ENCODE data around the gene MYL11.
"Not testable (repeated sequence)": the region's sequence is repeated elsewhere in the genome, so short reads cannot be mapped to it uniquely, and the experiment has no call there.

The MYL11 gene

GRCh38 chr16:30380072-30380802 is 5.6 kb downstream of the MYL11 start:
- Histone ChIP-seq H3K4me1 (ENCODE audit: insufficient read depth, low read length) (peaks cover 15% of the 10 kb centered on the region), H3K27me3 (ENCODE audit: insufficient read depth, low read length) (no peaks in the 10 kb centered on the region), H3K36me3 (ENCODE audit: insufficient read depth, low read length) (no peaks in the 10 kb centered on the region), H3K9me3 (ENCODE audit: low read length) (no peaks in the 10 kb centered on the region), H2AFZ (ENCODE audit: low read depth, low read length) (no peak overlapping the region), H3K4me3 (ENCODE audit: low read length) (no peak overlapping the region)

- Histone ChIP-seq H3K36me3 (ENCODE audit: insufficient read depth, low read length) (no peaks in the 10 kb centered on the region), H3K9me3 (ENCODE audit: low read length) (no peaks in the 10 kb centered on the region)
Observed at GRCh38 chr16:30380803-30381208, 6.2 kb downstream of the MYL11 start.

GRCh38 chr16:30381291-30382041 is 6.9 kb downstream of the MYL11 start:
- Histone ChIP-seq H3K27me3 (ENCODE audit: insufficient read depth, low read length) (no peaks in the 10 kb centered on the region), H3K36me3 (ENCODE audit: insufficient read depth, low read length) (no peaks in the 10 kb centered on the region), H2AFZ (ENCODE audit: low read depth, low read length) (no peak overlapping the region), H3K4me1 (ENCODE audit: insufficient read depth, low read length) (peaks cover 15% of the 10 kb centered on the region), H3K9me3 (ENCODE audit: low read length) (no peaks in the 10 kb centered on the region), H3K4me3 (ENCODE audit: low read length) (no peak overlapping the region)

More at GRCh38 chr16:30380803-30381208, 6.2 kb downstream of the MYL11 start:
- Histone ChIP-seq H2AFZ (ENCODE audit: low read depth, low read length) (no peak overlapping the region), H3K4me3 (ENCODE audit: low read length) (no peak overlapping the region), H3K27me3 (ENCODE audit: insufficient read depth, low read length) (no peaks in the 10 kb centered on the region), H3K4me1 (ENCODE audit: insufficient read depth, low read length) (peaks cover 15% of the 10 kb centered on the region)

- Histone ChIP-seq H3K4me1 (ENCODE audit: insufficient read depth, low read length) (peaks cover 12% of the 10 kb centered on the region), H3K27me3 (ENCODE audit: insufficient read depth, low read length) (no peaks in the 10 kb centered on the region)
Observed at GRCh38 chr16:30382111-30382881, 7.7 kb downstream of the MYL11 start, which contains the start of gene SEPTIN1. Gene SEPTIN1 (minus strand): TSS chr16:30382561. CDS start chr16:30382542, 19 bp downstream.

GRCh38 chr16:30383521-30383920 is 8.9 kb downstream of the MYL11 start:
- Histone ChIP-seq H3K4me3 (ENCODE audit: low read length) (no peak overlapping the region), H2AFZ (ENCODE audit: low read depth, low read length) (no peak overlapping the region), H3K9me3 (ENCODE audit: low read length) (no peaks in the 10 kb centered on the region), H3K27me3 (ENCODE audit: insufficient read depth, low read length) (no peaks in the 10 kb centered on the region), H3K4me1 (ENCODE audit: insufficient read depth, low read length) (peaks cover 10% of the 10 kb centered on the region), H3K36me3 (ENCODE audit: insufficient read depth, low read length) (no peaks in the 10 kb centered on the region)

More at GRCh38 chr16:30382111-30382881, 7.7 kb downstream of the MYL11 start, which contains the start of gene SEPTIN1:
- no peak within 1 kb of the TSS for H2AFZ ChIP-seq (ENCODE audit: low read depth, low read length)
- H3K9me3 ChIP-seq (ENCODE audit: low read length), result no peaks in the 10 kb centered on the region
- no peak within 1 kb of the TSS for H3K4me3 ChIP-seq (ENCODE audit: low read length)
- H3K36me3 ChIP-seq (ENCODE audit: insufficient read depth, low read length), result no peaks in the 10 kb centered on the region

GRCh38 chr16:30394592-30395154 is 20.1 kb downstream of the MYL11 start:
- H3K4me1 ChIP-seq (ENCODE audit: insufficient read depth, low read length), result peaks cover 31% of the 10 kb centered on the region
- no peak overlapping the region for H2AFZ ChIP-seq (ENCODE audit: low read depth, low read length)
- H3K27me3 ChIP-seq (ENCODE audit: insufficient read depth, low read length), result no peaks in the 10 kb centered on the region
- peak overlapping the region; percentile 67 for H3K4me3 ChIP-seq (ENCODE audit: low read length)
- no peaks in the 10 kb centered on the region for H3K9me3 ChIP-seq (ENCODE audit: low read length)
- H3K36me3 ChIP-seq (ENCODE audit: insufficient read depth, low read length), result peaks cover 25% of the 10 kb centered on the region

GRCh38 chr16:30395155-30395991 is 20.8 kb downstream of the MYL11 start, which contains the start of gene ZNF48:
Gene ZNF48 (plus strand): TSS chr16:30395420. CDS start chr16:30395795, 375 bp downstream.
- peaks cover 25% of the 10 kb centered on the region for H3K36me3 ChIP-seq (ENCODE audit: insufficient read depth, low read length)
- peaks cover 34% of the 10 kb centered on the region for H3K4me1 ChIP-seq (ENCODE audit: insufficient read depth, low read length)
- H2AFZ ChIP-seq (ENCODE audit: low read depth, low read length), result no peak within 1 kb of the TSS
- no peaks in the 10 kb centered on the region for H3K27me3 ChIP-seq (ENCODE audit: insufficient read depth, low read length)
- no peaks in the 10 kb centered on the region for H3K9me3 ChIP-seq (ENCODE audit: low read length)
- H3K4me3 ChIP-seq (ENCODE audit: low read length), result peak within 1 kb of the TSS; percentile 67

GRCh38 chr16:30395992-30396585 is 21.5 kb downstream of the MYL11 start:
- Histone ChIP-seq H3K4me1 (ENCODE audit: insufficient read depth, low read length) (peaks cover 36% of the 10 kb centered on the region), H3K36me3 (ENCODE audit: insufficient read depth, low read length) (peaks cover 25% of the 10 kb centered on the region), H3K9me3 (ENCODE audit: low read length) (no peaks in the 10 kb centered on the region), H3K27me3 (ENCODE audit: insufficient read depth, low read length) (no peaks in the 10 kb centered on the region), H2AFZ (ENCODE audit: low read depth, low read length) (no peak overlapping the region), H3K4me3 (ENCODE audit: low read length) (peak overlapping the region; percentile 67)

- Histone ChIP-seq H3K36me3 (ENCODE audit: insufficient read depth, low read length) (peaks cover 25% of the 10 kb centered on the region), H3K4me1 (ENCODE audit: insufficient read depth, low read length) (peaks cover 36% of the 10 kb centered on the region), H3K4me3 (ENCODE audit: low read length) (peak overlapping the region; percentile 67)
- not testable (repeated sequence) for H2AFZ ChIP-seq (ENCODE audit: low read depth, low read length); H3K9me3 ChIP-seq (ENCODE audit: low read length); H3K27me3 ChIP-seq (ENCODE audit: insufficient read depth, low read length)
Observed at GRCh38 chr16:30396627-30397026, 22.0 kb downstream of the MYL11 start.

GRCh38 chr16:30397056-30397455 is 22.5 kb downstream of the MYL11 start:
- H3K27me3 ChIP-seq (ENCODE audit: insufficient read depth, low read length), result no peaks in the 10 kb centered on the region
- H3K4me1 ChIP-seq (ENCODE audit: insufficient read depth, low read length), result peaks cover 36% of the 10 kb centered on the region
- no peak overlapping the region for H2AFZ ChIP-seq (ENCODE audit: low read depth, low read length)
- peak overlapping the region; percentile 67 for H3K4me3 ChIP-seq (ENCODE audit: low read length)
- H3K9me3 ChIP-seq (ENCODE audit: low read length), result no peaks in the 10 kb centered on the region
- H3K36me3 ChIP-seq (ENCODE audit: insufficient read depth, low read length), result peaks cover 25% of the 10 kb centered on the region

GRCh38 chr16:30397776-30398660 is 23.4 kb downstream of the MYL11 start:
- no peaks in the 10 kb centered on the region for H3K9me3 ChIP-seq (ENCODE audit: low read length)
- peaks cover 25% of the 10 kb centered on the region for H3K36me3 ChIP-seq (ENCODE audit: insufficient read depth, low read length)
- H2AFZ ChIP-seq (ENCODE audit: low read depth, low read length), result no peak overlapping the region
- peaks cover 36% of the 10 kb centered on the region for H3K4me1 ChIP-seq (ENCODE audit: insufficient read depth, low read length)
- H3K4me3 ChIP-seq (ENCODE audit: low read length), result no peak overlapping the region
- H3K27me3 ChIP-seq (ENCODE audit: insufficient read depth, low read length), result no peaks in the 10 kb centered on the region
